PC-9 (cell line): ENCODE data around the gene CDH11. TPM values are rescaled to one million over a fixed set of nuclear protein-coding genes. Genes with fewer than 3 reads are reported as not detected.

Experiments used
- BruUV-seq: library from RNA; stranded (reverse); fragments of 400-500 nt; replicated peaks from 2 replicates; lab custom pipeline; 2021; lab: Mats Ljungman, UMichigan
- CTCF ChIA-PET: fragments of 300-600 bp; sonication (Branson Sonifier 250); formaldehyde crosslinking; loops from one replicate; lab custom pipeline; 2022; ENCODE audit warnings: antibody characterized with exemption; lab: Charles Lee
- POLR2A ChIA-PET: fragments of 300-600 bp; sonication (Branson Sonifier 250); formaldehyde crosslinking; loops from one replicate; lab custom pipeline; 2022; ENCODE audit warnings: antibody characterized with exemption; ENCODE audit not compliant: unreplicated experiment; lab: Charles Lee
- DNase-seq, 2 experiments: peaks; one replicate each; pipeline versions ENCODE4 v3.0.0 to v3.0.0-alpha.2; 2015 to 2022; ENCODE audit warnings: mixed read lengths in 1 of 2
- H2AFZ ChIP-seq: fragments of 200-600 bp; sonication (generic); 2 replicates; pipeline ENCODE4 v1.8.1; 2017; ENCODE audit warnings: antibody characterized with exemption
- H3F3A ChIP-seq: fragments of 200-600 bp; sonication (generic); 2 replicates; pipeline ENCODE4 v1.8.1; 2017; ENCODE audit warnings: antibody characterized with exemption, mild to moderate bottlenecking, low read depth; ENCODE audit not compliant: insufficient read depth
- H3K27ac ChIP-seq: fragments of 200-600 bp; sonication (generic); 2 replicates; pipeline ENCODE4 v1.6.1; 2016; ENCODE audit warnings: mixed run types
- H3K27me3 ChIP-seq: fragments of 200-600 bp; sonication (generic); 2 replicates; pipeline ENCODE4 v1.6.1; 2016; ENCODE audit warnings: low read depth, mixed run types; ENCODE audit not compliant: insufficient read depth
- H3K36me3 ChIP-seq: fragments of 200-600 bp; sonication (generic); 2 replicates; pipeline ENCODE4 v1.6.1; 2016; ENCODE audit warnings: low read depth, mixed run types
- H3K4me1 ChIP-seq: fragments of 200-600 bp; sonication (generic); replicated peaks from 2 replicates; pipeline ENCODE4 v1.6.1; 2016; ENCODE audit warnings: mixed run types; ENCODE audit not compliant: insufficient read depth
- H3K4me2 ChIP-seq: fragments of 200-600 bp; sonication (generic); 2 replicates; pipeline ENCODE4 v1.6.1; 2017; ENCODE audit warnings: mixed run types
- H3K4me3 ChIP-seq: fragments of 200-600 bp; sonication (generic); 2 replicates; pipeline ENCODE4 v1.6.1; 2016; ENCODE audit warnings: mixed run types
- H3K79me2 ChIP-seq: fragments of 200-600 bp; sonication (generic); 2 replicates; pipeline ENCODE4 v1.6.1; 2017; ENCODE audit warnings: low read depth, mixed run types
- H3K9me2 ChIP-seq: fragments of 200-600 bp; sonication (generic); 2 replicates; pipeline ENCODE4 v1.8.1; 2017; ENCODE audit warnings: mild to moderate bottlenecking; ENCODE audit not compliant: insufficient read depth
- H3K9me3 ChIP-seq: fragments of 200-600 bp; sonication (generic); 2 replicates; pipeline ENCODE4 v1.8.1; 2016; ENCODE audit warnings: low read depth; ENCODE audit not compliant: insufficient read depth
- H4K20me1 ChIP-seq: fragments of 200-600 bp; sonication (generic); 2 replicates; pipeline ENCODE4 v1.8.1; 2017; ENCODE audit not compliant: insufficient read depth
- EZH2 ChIP-seq: fragments of 200-600 bp; sonication (generic); IDR thresholded peaks from 2 replicates; pipeline ENCODE4 v1.8.0; 2017; ENCODE audit warnings: antibody characterized with exemption, low read depth
- intact Hi-C: fragments of 100-400 bp; cut with micrococcal nuclease; formaldehyde crosslinking; loops from one replicate; pipeline ENCODE4 v1.10.0; 2022; ENCODE audit not compliant: unreplicated experiment
- total RNA-seq: library from RNA; stranded (reverse); gene quantifications from 2 replicates; pipeline ENCODE4 v1.2.3, GENCODE V29; 2021
- TF ChIP-seq, protein P1 (sequence below): fragments of 200-600 bp; sonication (generic); conservative IDR thresholded peaks from 2 replicates; pipeline ENCODE4 v1.6.1; 2017; ENCODE audit warnings: mixed run types, antibody characterized with exemption, mild to moderate bottlenecking, moderate library complexity

CDH11 gene
- total RNA-seq, 1 experiment from 2014 or later = not detected

DNA sequence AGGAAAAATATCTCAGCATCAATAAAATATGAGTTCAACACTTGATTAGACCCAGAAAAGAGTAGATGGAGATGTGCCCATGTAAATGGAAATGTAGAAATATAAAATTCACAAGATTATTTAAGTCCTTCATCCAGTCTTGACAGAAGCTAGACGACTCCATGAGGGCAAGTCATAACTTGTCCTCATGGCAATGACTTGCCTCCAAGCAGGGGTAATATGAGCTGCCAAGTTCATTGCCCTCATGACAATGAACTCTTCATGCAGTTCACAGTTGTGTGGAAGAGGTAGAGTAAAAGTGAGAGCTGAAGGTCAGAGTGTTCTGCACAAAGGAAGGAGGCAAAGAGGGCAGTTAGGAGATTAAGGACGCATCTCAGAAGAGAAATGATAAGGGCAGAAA, 22.3 kb downstream of the CDH11 start:
- no peaks in the 10 kb centered on the region for H4K20me1 ChIP-seq
- CTCF ChIA-PET = no interaction called here

DNA sequence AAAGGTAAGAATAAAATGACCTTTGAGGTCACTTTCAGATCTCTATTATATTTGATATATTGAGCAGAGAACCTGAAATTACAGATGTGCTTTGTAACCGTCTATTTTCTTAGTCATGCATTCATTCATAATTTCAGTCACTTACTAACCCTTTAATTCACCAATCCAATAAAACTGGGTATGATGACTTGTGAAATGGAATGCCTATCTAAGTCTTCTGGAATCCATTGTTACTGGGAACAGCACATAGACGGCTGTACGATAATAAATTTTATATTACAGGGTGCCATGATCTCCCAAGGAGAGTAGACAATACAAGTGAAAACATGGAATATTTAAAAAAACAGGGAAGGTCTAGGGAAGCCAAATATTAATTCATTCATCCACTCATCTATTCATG, 22.9 kb downstream of the CDH11 start:
- no TSS peak for BruUV-seq
- Histone ChIP-seq H4K20me1 (no peaks in the 10 kb centered on the region), H3K9me3 (no peaks in the 10 kb centered on the region), H3F3A (no peaks in the 10 kb centered on the region), H3K27ac (no peak overlapping the region), H3K4me3 (no peak overlapping the region), H3K4me2 (no peak overlapping the region), H2AFZ (no peak overlapping the region), H3K36me3 (no peaks in the 10 kb centered on the region), H3K4me1 (no peaks in the 10 kb centered on the region), H3K79me2 (no peaks in the 10 kb centered on the region), H3K27me3 (no peaks in the 10 kb centered on the region), H3K9me2 (no peaks in the 10 kb centered on the region)
- ChIA-PET CTCF (no interaction called here), POLR2A (no interaction called here)
- no peak for TF ChIP-seq EZH2
- TF ChIP-seq, protein P1, sequence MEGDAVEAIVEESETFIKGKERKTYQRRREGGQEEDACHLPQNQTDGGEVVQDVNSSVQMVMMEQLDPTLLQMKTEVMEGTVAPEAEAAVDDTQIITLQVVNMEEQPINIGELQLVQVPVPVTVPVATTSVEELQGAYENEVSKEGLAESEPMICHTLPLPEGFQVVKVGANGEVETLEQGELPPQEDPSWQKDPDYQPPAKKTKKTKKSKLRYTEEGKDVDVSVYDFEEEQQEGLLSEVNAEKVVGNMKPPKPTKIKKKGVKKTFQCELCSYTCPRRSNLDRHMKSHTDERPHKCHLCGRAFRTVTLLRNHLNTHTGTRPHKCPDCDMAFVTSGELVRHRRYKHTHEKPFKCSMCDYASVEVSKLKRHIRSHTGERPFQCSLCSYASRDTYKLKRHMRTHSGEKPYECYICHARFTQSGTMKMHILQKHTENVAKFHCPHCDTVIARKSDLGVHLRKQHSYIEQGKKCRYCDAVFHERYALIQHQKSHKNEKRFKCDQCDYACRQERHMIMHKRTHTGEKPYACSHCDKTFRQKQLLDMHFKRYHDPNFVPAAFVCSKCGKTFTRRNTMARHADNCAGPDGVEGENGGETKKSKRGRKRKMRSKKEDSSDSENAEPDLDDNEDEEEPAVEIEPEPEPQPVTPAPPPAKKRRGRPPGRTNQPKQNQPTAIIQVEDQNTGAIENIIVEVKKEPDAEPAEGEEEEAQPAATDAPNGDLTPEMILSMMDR = no peak
- intact Hi-C loops = no loop called here
- no peak for DNase-seq

More for the DNA sequence above, 22.3 kb downstream of the CDH11 start:
- intact Hi-C loops = no loop called here
- Histone ChIP-seq H3K4me1 (no peaks in the 10 kb centered on the region), H3F3A (no peaks in the 10 kb centered on the region), H3K9me3 (no peaks in the 10 kb centered on the region), H3K9me2 (no peaks in the 10 kb centered on the region), H3K36me3 (no peaks in the 10 kb centered on the region), H3K79me2 (no peaks in the 10 kb centered on the region), H2AFZ (no peak overlapping the region), H3K27ac (no peak overlapping the region), H3K4me2 (no peak overlapping the region), H3K27me3 (no peaks in the 10 kb centered on the region), H3K4me3 (no peak overlapping the region)
- BruUV-seq = no TSS peak
- no peak for DNase-seq
- TF ChIP-seq, protein P1 = no peak
- no peak for TF ChIP-seq EZH2
- POLR2A ChIA-PET = no interaction called here

DNA sequence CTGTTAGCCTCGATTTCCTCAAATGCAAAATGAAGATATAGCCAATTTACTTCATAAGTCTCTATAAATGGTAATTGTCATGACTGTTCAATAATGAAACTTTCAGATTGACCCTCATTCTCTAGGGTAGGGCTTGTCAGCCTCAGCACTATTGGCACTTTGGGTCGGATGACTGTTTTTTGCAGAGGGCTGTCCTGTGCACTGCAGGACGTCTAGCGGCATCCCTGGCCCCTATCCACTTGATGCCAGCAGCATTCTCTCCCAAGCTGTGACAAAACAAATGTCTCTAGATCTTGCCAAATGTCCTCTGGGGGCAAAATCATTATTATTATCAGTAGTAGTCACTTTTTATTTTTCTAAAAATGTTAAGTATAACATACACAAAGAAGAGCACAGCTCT, 24.6 kb downstream of the CDH11 start:
- H3K9me2 ChIP-seq = no peaks in the 10 kb centered on the region
- TF ChIP-seq, protein P1 = no peak
- TF ChIP-seq EZH2 = no peak
- no peak overlapping the region for H3K4me3 ChIP-seq
- BruUV-seq = no TSS peak
- intact Hi-C loops = no loop called here
- POLR2A ChIA-PET = interaction anchor here (0.7 kb wide), 1 partner anchor 14 kb away, joined by 6 read pairs; no protein-coding TSS in a partner anchor
- H3K4me1 ChIP-seq = no peaks in the 10 kb centered on the region
- H4K20me1 ChIP-seq = no peaks in the 10 kb centered on the region
- CTCF ChIA-PET = no interaction called here
- H3K9me3 ChIP-seq = no peaks in the 10 kb centered on the region
- H3K36me3 ChIP-seq = no peaks in the 10 kb centered on the region
- no peak for DNase-seq
- H3K79me2 ChIP-seq = no peaks in the 10 kb centered on the region
- no peak overlapping the region for H3K27ac ChIP-seq
- no peak overlapping the region for H2AFZ ChIP-seq
- H3K4me2 ChIP-seq = no peak overlapping the region
- H3K27me3 ChIP-seq = no peaks in the 10 kb centered on the region
- no peaks in the 10 kb centered on the region for H3F3A ChIP-seq
